ENCODE data around the gene RELB.

Gene RELB

GRCh38 chr19:45061965-45062364, 60.7 kb downstream of the RELB start:
- no peak for FAIRE-seq

GRCh38 chr19:45063851-45064801, 62.9 kb downstream of the RELB start:
- no peak for FAIRE-seq

DNA sequence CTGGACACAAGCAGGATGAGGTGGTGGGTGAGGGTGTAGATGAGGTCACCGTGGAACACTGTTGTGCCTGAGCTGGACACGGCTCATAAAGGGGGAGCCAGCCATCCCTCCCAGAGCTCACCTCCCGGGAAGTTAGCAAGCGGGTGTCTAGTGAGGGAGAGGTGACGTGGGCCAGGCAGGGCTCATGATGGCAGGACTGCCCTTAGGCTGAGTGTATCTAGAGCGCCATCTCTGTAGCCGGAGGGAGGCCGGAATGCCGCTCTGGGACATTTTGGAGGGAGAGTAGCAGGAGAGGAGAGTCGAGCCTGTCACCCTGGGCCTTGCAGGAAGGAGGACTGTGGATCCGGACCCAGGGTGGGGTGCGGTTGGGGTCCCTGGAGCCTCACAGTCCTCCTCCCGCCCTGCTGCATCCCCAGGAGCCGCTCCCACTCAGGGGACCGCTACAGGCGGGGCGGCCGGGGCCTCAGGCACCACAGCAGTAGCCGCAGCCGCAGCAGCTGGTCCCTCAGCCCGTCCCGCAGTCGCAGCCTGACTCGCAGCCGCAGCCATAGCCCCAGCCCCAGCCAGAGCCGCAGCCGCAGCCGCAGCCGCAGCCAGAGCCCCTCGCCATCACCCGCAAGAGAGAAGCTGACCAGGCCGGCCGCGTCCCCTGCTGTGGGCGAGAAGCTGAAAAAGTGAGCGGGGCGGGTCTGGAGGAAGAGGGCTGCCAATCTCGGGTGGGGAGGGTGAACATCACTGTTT, 65.8 kb downstream of the RELB start:
- FAIRE-seq, result no peak

DNA sequence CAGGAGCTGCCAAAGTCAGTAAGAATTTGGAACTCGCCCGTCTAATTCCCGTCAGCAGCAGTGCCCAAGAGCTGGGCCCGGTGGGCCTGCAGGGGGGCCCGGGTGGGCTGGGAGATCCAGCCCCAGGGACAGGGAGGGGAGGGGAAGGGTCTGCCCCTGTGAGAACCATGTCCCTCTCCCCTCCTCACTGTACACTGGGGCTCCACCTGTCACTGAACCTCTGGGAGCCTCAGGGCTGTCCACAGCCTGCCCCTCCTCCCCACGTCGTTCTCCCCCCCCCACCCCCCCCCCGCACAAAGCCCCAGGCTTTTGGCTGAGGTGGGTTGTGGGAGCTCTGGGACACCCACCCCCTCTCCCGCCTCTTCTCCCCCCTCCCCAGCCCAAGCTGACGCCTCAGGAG, 66.8 kb downstream of the RELB start:
- FAIRE-seq, result no peak

DNA sequence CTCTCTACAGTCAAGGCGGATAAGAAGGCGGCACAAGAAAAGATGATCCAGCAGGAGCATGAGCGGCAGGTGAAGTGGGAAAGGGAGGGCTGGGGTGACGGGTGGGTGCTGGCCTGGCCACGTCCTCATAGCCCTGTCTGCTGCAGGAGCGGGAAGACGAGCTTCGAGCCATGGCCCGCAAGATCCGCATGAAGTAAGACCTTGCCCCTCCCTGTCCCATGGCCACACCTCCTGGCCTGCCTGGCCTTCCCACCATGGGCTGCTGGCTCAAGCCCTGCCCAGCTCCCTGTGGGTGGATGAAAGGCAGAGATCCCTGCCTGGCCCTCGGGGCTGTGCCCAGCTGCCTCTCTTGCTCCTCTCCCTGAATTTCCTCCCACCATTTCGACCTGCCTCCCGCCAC, 67.8 kb downstream of the RELB start:
- no peak for FAIRE-seq

GRCh38 chr19:45070214-45070613, 69.0 kb downstream of the RELB start:
- no peak for FAIRE-seq

- FAIRE-seq, result no peak
Observed at GRCh38 chr19:45070861-45071544, 69.7 kb downstream of the RELB start.

DNA sequence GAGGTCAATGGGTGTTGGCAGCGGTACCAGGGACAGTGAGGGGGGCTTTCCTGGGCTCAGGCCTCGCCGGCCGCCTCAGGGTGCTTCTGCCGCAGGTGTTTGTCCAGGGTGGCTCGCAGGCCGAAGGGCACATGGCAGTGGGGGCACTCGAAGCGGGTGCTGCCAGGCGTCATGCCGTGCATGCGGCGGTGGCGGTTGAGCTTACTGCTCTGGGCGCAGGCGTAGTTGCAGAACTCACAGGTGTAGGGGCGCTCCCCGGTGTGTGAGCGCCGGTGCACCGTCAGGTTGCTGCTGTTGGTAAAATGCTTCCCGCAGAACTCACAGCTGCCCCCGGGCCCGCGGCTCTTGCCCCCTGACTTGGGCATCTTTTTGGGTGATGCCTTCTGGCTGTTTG, 70.3 kb downstream of the RELB start:
- FAIRE-seq, result no peak

DNA sequence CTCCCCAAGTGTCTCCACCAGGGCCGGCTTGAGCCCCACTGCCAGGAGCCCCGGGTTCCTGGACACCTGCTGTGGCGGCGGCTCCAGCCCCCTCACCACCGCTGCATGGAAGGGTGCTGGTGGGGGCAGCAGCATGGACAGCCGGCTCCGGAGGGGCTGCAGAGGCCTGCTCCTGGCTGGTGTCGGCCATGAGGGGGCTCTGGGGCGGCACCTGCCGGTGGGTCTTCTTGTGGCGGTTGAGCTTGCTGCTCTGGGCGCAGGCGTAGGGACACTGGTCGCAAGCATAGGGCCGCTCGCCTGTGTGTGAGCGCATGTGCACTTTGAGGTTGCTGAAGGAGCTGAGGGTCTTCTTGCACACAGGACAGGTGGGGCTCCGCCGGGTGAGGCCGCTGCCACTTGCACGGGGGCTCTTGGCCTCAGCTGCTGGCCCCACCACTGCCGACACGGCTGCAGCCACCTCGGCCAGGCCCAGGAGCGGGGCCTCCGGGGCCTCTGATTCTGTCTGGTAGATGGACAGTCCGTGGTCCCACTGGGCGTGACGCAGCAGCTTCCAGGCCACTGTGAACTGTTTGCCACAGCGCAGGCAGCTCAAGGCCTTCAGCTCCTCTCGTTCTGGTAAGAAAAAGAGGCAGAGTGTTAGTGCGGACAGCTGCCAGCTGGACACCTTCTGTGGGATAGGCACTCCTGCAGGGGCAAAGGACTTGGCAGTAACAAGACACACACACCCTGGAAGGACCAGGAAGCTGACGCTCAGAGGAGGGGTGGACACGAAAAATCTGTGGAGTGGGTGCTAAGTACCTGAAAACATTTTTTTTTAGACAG, 70.9 kb downstream of the RELB start:
- no peak for FAIRE-seq

DNA sequence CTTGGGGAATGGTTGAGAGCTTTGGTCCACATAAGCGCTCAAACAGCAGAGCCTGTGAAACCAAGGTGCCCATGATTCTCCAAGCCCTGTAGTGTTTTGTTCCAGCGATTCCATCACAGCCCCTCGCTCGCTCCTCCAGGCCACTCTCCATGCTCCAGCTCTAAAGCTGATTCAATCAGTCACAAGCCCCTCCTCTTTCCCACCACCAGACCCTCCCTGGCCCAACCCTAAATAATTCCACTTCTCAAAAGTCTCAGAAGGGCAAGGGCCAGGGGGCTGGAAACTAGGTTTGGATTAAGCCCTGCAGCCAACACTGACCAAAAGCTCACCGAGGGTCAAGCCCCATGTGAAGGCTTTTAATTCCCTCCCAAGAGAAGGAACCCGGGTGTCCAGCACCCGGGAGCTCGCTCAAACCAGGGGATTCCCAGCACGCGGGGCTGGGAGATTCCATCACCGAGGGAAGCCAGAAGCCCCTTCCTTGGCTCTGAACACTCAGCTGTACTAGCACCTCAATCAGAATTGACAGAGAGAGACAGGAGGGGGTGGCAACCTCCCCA, 73.6 kb downstream of the RELB start:
- FAIRE-seq, result no peak

GRCh38 chr19:45075301-45076028, 74.2 kb downstream of the RELB start:
- FAIRE-seq, result no peak

DNA sequence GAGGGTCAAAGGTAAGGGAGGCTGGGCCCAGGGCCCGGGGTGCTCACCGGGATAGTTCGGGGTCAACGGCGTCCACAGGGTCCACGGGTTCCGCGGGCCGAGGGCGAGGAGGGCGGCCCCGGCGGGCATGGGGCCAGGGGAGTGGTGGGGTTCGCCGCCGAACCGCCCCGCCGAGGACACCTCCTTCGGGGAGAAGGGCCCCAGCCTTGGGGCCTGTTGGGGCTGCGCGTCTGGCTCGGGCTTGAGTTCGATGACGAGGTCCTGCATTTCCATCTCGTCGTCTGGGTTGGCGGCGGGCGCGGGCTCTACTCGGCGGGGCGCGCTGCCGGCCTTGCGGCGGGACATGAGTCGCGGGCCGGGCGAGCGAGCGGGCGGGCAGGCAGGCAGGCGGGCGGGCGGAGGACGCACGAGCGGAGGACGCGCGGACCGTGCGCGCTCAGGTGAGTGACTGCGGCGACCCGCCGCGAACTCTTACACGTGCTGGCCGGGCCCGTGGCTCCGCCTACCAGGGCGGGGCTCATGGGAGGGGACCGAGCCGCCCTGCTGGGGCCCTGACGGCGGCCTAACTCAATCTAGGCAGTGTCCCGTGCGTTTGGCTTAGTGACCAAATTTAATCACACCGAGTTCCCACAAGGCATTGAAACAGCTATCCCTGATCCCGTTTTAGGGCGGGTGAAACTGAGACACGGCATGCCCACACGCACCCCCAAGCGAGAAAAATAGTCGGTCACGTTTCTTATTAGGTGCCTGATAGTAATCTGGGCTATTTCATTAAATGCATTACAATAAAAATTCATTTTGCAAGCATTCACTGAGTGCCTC, 75.0 kb downstream of the RELB start, which contains the start of gene ZNF296:
TSS of gene ZNF296 (minus strand) at position 450 of the 822 bp plus-strand sequence. CDS start at position 345, 105 bp downstream.
- FAIRE-seq, result no peak

GRCh38 chr19:45076851-45077730, 75.8 kb downstream of the RELB start:
- FAIRE-seq, result no peak

- no peak for FAIRE-seq
Observed at GRCh38 chr19:45078390-45079062, 77.3 kb downstream of the RELB start.

DNA sequence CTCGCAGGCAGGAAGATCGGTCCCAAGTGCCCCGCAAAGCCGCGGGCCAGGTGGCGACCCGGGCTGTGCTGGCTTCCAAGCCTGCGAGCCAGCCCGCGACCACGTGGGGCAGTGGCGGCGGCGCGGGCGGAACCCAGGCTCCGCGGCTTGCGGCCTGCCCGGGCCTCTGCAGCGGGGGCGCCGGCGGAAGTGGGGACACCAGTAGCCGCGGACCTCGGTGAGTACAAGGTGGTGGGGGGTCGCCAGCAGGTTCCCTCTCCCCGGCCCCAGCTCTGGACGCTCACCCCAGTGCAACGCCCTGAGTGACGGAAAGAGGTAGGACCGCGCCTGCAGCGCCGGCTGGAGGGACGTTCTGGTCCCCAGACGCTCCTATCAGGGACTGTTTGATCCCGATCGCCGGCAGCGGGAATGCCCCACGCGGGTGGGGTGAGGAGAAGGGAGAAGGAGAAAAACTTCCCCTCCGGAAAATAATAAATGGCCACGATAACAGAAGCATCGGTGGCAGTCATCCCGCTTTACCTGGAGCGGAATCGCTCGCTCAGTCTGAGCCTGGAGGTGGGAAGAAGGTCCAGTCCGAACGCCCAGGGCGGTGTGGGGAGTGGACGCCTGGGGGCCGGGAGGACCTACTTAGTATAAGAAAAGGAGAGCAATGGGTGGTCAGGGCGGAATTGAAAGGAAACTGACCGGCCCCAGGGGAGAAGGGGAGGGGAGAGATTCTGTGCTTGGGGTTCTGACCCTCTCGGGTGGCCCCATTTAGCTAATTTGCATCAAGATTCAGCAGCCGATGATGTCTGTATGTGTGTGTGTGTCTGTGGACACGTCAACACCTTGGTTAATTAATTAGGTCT, 78.0 kb downstream of the RELB start, which contains the start of gene GEMIN7:
TSS of gene GEMIN7 (plus strand) at position 198 of the 848 bp plus-strand sequence. CDS start 10,855 bp downstream, outside the sequence.
- no peak for FAIRE-seq

DNA sequence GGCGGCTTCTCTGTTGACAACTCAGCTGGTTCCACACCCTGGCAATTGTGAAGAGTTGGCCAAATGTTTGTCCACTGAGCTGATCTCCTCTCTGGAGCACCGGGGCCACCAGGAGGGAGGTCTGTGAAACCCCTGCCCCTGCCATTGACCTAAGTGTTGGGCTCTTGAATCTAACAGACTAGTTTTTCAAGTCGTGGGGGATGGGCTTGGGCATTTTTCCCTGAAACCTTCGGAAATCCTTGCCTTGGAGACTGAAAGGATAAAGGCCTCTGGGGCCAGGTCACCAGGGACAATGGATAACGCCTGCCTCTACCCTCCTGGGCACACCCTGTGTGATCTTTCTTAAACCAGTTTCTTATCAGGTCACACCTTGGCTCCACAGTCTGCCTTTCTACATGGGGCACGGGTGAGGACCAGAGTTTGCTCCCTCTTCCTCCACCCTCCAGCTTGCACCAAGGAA, 78.7 kb downstream of the RELB start:
- FAIRE-seq, result no peak

- FAIRE-seq, result no peak
Observed at GRCh38 chr19:45082170-45082569, 80.9 kb downstream of the RELB start.

Data from endometrium (tissue), 2 donors.